Liver (tissue), 9 donors: ENCODE results near the gene OGT. TPM values are rescaled to one million over a fixed set of nuclear protein-coding genes. Genes with fewer than 3 reads are reported as not detected.

Experiments
- DNase-seq: peaks from one replicate; pipeline ENCODE4 v3.0.0-alpha.2; 2017; ENCODE audit warnings: low spot score
- H3K27ac ChIP-seq, 2 donors: one replicate each; pipeline ENCODE4 v1.7.0; 2013; ENCODE audit warnings: inconsistent platforms in 2 of 2, low read length in 2 of 2, control low read depth in 1 of 2, low read depth in 1 of 2, mild to moderate bottlenecking in 1 of 2
- H3K27me3 ChIP-seq, 4 donors: one replicate each; pipeline versions ENCODE4 v1.6.1 to v1.7.0; 2013; ENCODE audit warnings: low read length in 3 of 4, inconsistent platforms in 1 of 4, mild to moderate bottlenecking in 1 of 4, moderate library complexity in 1 of 4; ENCODE audit not compliant: control insufficient read depth in 4 of 4, insufficient read depth in 4 of 4
- H3K36me3 ChIP-seq, 4 donors: one replicate each; pipeline versions ENCODE4 v1.6.1 to v1.7.0; 2013; ENCODE audit warnings: low read length in 3 of 4, mild to moderate bottlenecking in 3 of 4, low read depth in 1 of 4, moderate library complexity in 1 of 4; ENCODE audit not compliant: control insufficient read depth in 4 of 4, insufficient read depth in 3 of 4
- H3K4me1 ChIP-seq, 4 donors: one replicate each; pipeline versions ENCODE4 v1.6.1 to v1.7.0; 2013; ENCODE audit warnings: low read length in 3 of 4, mild to moderate bottlenecking in 3 of 4, moderate library complexity in 1 of 4; ENCODE audit not compliant: control insufficient read depth in 4 of 4, insufficient read depth in 4 of 4
- H3K4me3 ChIP-seq, 3 donors: one replicate each; pipeline versions ENCODE4 v1.6.1 to v1.7.0; 2013; ENCODE audit warnings: low read length in 3 of 3, control low read depth in 1 of 3, low read depth in 1 of 3, mild to moderate bottlenecking in 1 of 3
- H3K9ac ChIP-seq, 2 donors: one replicate each; pipeline ENCODE4 v1.7.0; 2013; ENCODE audit warnings: low read length in 2 of 2, mild to moderate bottlenecking in 2 of 2, moderate library complexity in 2 of 2, control low read depth in 1 of 2, low read depth in 1 of 2
- H3K9me3 ChIP-seq, 4 donors: one replicate each; pipeline versions ENCODE4 v1.6.1 to v1.7.0; 2013; ENCODE audit warnings: low read length in 3 of 4; ENCODE audit not compliant: control insufficient read depth in 4 of 4
- ATF3 ChIP-seq: IDR thresholded peaks from 2 replicates; pipeline ENCODE4 v1.6.1; 2016; ENCODE audit warnings: antibody characterized with exemption
- CTCF ChIP-seq: fragments of 150-350 bp; IDR thresholded peaks from 2 replicates; pipeline ENCODE4 v1.5.1; 2017; ENCODE audit warnings: improper control_type of control experiment, low read depth, low read length; ENCODE audit not compliant: missing input control
- EGR1 ChIP-seq, 2 donors: IDR thresholded peaks; 2 replicates each; pipeline ENCODE4 v1.6.1; 2016 to 2018; ENCODE audit warnings: antibody characterized with exemption in 2 of 2, low read depth in 2 of 2
- FOXA1 ChIP-seq: IDR thresholded peaks from 2 replicates; pipeline ENCODE4 v1.6.1; 2016; ENCODE audit warnings: antibody characterized with exemption
- FOXA2 ChIP-seq: IDR thresholded peaks from 2 replicates; pipeline ENCODE4 v1.6.1; 2016; ENCODE audit warnings: antibody characterized with exemption
- GABPA ChIP-seq, 2 donors: IDR thresholded peaks in 1 of 2; conservative IDR thresholded peaks in 1 of 2; 2 replicates each; pipeline ENCODE4 v1.6.1; 2016; ENCODE audit warnings: antibody characterized with exemption in 2 of 2, mild to moderate bottlenecking in 1 of 2, moderate library complexity in 1 of 2
- HNF4A ChIP-seq, 2 donors: conservative IDR thresholded peaks; 2 replicates each; pipeline ENCODE4 v1.6.1; 2016; ENCODE audit warnings: antibody characterized with exemption in 2 of 2, mild to moderate bottlenecking in 2 of 2
- HNF4G ChIP-seq: IDR thresholded peaks from 2 replicates; pipeline ENCODE4 v1.6.1; 2016; ENCODE audit warnings: antibody characterized with exemption
- JUND ChIP-seq, 2 donors: IDR thresholded peaks; 2 replicates each; pipeline ENCODE4 v1.6.1; 2016; ENCODE audit warnings: antibody characterized with exemption in 2 of 2
- MAX ChIP-seq: IDR thresholded peaks from 2 replicates; pipeline ENCODE4 v1.6.1; 2016; ENCODE audit warnings: antibody characterized with exemption
- NR2F2 ChIP-seq: IDR thresholded peaks from 2 replicates; pipeline ENCODE4 v1.6.1; 2016; ENCODE audit warnings: antibody characterized with exemption
- RAD21 ChIP-seq, 2 donors: IDR thresholded peaks; 2 replicates each; pipeline ENCODE4 v1.6.1; 2016; ENCODE audit warnings: antibody characterized with exemption in 2 of 2, mild to moderate bottlenecking in 2 of 2
- REST ChIP-seq: IDR thresholded peaks from 2 replicates; pipeline ENCODE4 v1.6.1; 2016; ENCODE audit warnings: antibody characterized with exemption, mild to moderate bottlenecking
- RXRA ChIP-seq, 2 donors: IDR thresholded peaks; 2 replicates each; pipeline ENCODE4 v1.6.1; 2017 to 2018; ENCODE audit warnings: antibody characterized with exemption in 2 of 2, mild to moderate bottlenecking in 1 of 2
- SP1 ChIP-seq: IDR thresholded peaks from 2 replicates; pipeline ENCODE4 v1.6.1; 2018; ENCODE audit warnings: antibody characterized with exemption, mild to moderate bottlenecking
- TAF1 ChIP-seq: conservative IDR thresholded peaks from 2 replicates; pipeline ENCODE4 v1.6.1; 2016; ENCODE audit warnings: antibody characterized with exemption, mild to moderate bottlenecking
- YY1 ChIP-seq: IDR thresholded peaks from 2 replicates; pipeline ENCODE4 v1.6.1; 2016; ENCODE audit warnings: antibody characterized with exemption, mild to moderate bottlenecking
- ZBTB33 ChIP-seq: IDR thresholded peaks from 2 replicates; pipeline ENCODE4 v1.6.1; 2016; ENCODE audit warnings: antibody characterized with exemption
- WGBS: extraction: QIAGEN DNeasy Blood & Tissue Kit; methylation state at CpG from one replicate; pipeline ENCODE4 v1.1.7; 2013; 5-methylcytosine and 5-hydroxymethylcytosine counted together
- polyA plus RNA-seq, 2 donors: library from polyadenylated mRNA; stranded (reverse) in 1 of 2; unstranded in 1 of 2; fragments of 200-250 nt in 1 of 2; fragments of >200 nt in 1 of 2; fragmentation: Nextera tagmentation in 1 of 2; extraction: Ambion mirVana in 1 of 2; gene quantifications; one replicate each; pipeline versions ENCODE4 v1.2.1 to v1.2.3, GENCODE V29; 2013 to 2015
- total RNA-seq, 2 donors: library from RNA; depleted of rRNA; stranded (reverse); fragments of >200 nt; gene quantifications; one replicate each; pipeline ENCODE4 v1.2.3, GENCODE V29; 2014
- donor health status: healthy.
- donor health status: healthy.
- donor health status: healthy.
- donor health status: healthy.
- donor health status: healthy.

The OGT gene
- total and polyA plus RNA-seq, 4 donors = 10.8 to 72.7 (median 47.3) TPM

- peak overlapping the region; percentile 90 to 93 for H3K27ac ChIP-seq
- H3K9me3 ChIP-seq = no peaks in the 10 kb centered on the region
- peak overlapping the region; percentile 28 to 83 (median 58) for H3K4me3 ChIP-seq
- peaks cover 0 to 4% (median 0%) of the 10 kb centered on the region in 4 donors for H3K4me1 ChIP-seq
- WGBS = 3% methylated on average over 25 of the region's 25 CpGs
- H3K9ac ChIP-seq = peak overlapping the region; percentile 70 to 93
- no peaks in the 10 kb centered on the region for H3K36me3 ChIP-seq
- DNase-seq = peak; percentile 35
- no peak for TF ChIP-seq NR2F2
- TF ChIP-seq RAD21 (IDR thresholded peaks at IDR 0.05) = no peak
- no peak for TF ChIP-seq HNF4G
- TF ChIP-seq RXRA (IDR thresholded peaks at IDR 0.05) = no peak
- no peak for TF ChIP-seq HNF4A (conservative IDR thresholded peaks at IDR 0.05)
- TF ChIP-seq FOXA1 = no peak
- no peak for TF ChIP-seq CTCF
- TF ChIP-seq ATF3 = no peak
- no peak for TF ChIP-seq JUND (IDR thresholded peaks at IDR 0.05)
- no peak for TF ChIP-seq SP1
- no peak for TF ChIP-seq MAX
- TF ChIP-seq EGR1 (IDR thresholded peaks at IDR 0.05; ENCODE audit: low read depth in 2 of 2) = no peak
- TF ChIP-seq ZBTB33 = no peak
- TF ChIP-seq YY1 = no peak
- TF ChIP-seq GABPA (IDR thresholded peaks at IDR 0.05 in 1 of 2, conservative IDR thresholded peaks at IDR 0.05 in 1 of 2) = no peak
- H3K27me3 ChIP-seq = peaks cover 0 to 3% (median 0%) of the 10 kb centered on the region in 4 donors
These were observed 689 bp upstream of the OGT start for GRCh38 chrX:71532078-71532752.

- 0% methylated on average over 12 of the region's 12 CpGs for WGBS
- peak overlapping the region; percentile 93 for H3K9ac ChIP-seq
- peaks cover 0 to 7% (median 2%) of the 10 kb centered on the region in 4 donors for H3K4me1 ChIP-seq
- no peak for TF ChIP-seq MAX
- TF ChIP-seq SP1 = no peak
- TF ChIP-seq HNF4A (conservative IDR thresholded peaks at IDR 0.05) = no peak
- TF ChIP-seq REST = no peak
- no peak for TF ChIP-seq FOXA1
- TF ChIP-seq EGR1 (IDR thresholded peaks at IDR 0.05; ENCODE audit: low read depth in 2 of 2) = no peak
- no peak for TF ChIP-seq TAF1
- TF ChIP-seq FOXA2 = no peak
- no peak for TF ChIP-seq RAD21 (IDR thresholded peaks at IDR 0.05)
- TF ChIP-seq HNF4G = no peak
- no peaks in the 10 kb centered on the region for H3K9me3 ChIP-seq
- H3K36me3 ChIP-seq = no peaks in the 10 kb centered on the region
- peak overlapping the region; percentile 90 to 93 for H3K27ac ChIP-seq
- no peak for DNase-seq
- H3K4me3 ChIP-seq = peak overlapping the region; percentile 83 to 92 (median 85)
- H3K27me3 ChIP-seq = peaks cover 0 to 3% (median 0%) of the 10 kb centered on the region in 4 donors
These were observed 579 bp downstream of the OGT start for GRCh38 chrX:71533516-71533850.
